Fibroblast of skin of right biceps (primary cell): ENCODE data around the gene MAST2.

Experiments used
- DNase-seq: peaks from one replicate; pipeline ENCODE4 v3.0.0-alpha.2; 2013

The MAST2 gene

DNA sequence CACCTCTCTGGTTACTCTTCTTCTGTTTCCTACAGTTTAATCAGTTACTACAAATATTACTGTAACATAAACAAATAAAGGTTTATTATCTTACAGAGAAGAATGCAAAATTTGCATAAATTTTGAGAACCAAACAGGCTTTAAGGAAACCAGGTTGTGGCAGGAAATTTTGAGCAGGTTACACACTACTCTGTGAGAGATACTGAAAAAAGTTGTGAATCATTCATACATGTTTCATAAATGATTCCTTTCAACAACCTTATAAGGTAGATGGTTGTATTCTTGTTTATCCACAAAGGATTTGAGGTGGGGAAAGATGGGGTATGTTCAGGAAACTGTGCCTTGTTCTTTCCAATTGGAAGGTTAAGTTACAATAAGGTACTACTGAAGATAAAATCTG, 58.6 kb downstream of the MAST2 start:
- no peak for DNase-seq

DNA sequence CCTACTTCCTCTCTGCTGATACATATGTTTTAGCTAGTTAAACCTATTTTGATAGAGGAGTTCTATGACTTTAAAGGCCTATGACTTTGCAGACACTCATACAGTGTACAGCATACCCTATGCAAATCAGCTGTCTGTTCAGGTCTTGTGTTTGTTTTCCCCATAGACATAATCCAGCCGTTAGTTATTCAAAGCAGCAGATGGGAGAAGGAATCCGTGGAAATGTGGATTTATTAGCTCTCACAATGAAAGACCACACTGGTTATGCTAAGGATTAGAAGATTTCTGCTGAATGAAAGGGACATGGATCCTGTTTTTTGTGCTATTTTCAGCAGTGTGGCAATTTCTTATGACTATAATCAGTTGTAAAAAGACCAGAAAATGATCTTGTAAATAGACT, 59.8 kb downstream of the MAST2 start:
- DNase-seq: no peak

- DNase-seq: no peak
Measured at GRCh38 chr1:45864167-45865106, 61.0 kb downstream of the MAST2 start.

GRCh38 chr1:45867697-45868348, 64.4 kb downstream of the MAST2 start:
- DNase-seq: no peak

- DNase-seq: no peak
Measured at GRCh38 chr1:45868861-45869260, 65.4 kb downstream of the MAST2 start.

GRCh38 chr1:45870500-45870899, 67.1 kb downstream of the MAST2 start:
- no peak for DNase-seq

GRCh38 chr1:45872173-45872801, 68.9 kb downstream of the MAST2 start:
- DNase-seq: peak; percentile 80

GRCh38 chr1:45876000-45876617, 72.7 kb downstream of the MAST2 start:
- peak; percentile 20 for DNase-seq

DNA sequence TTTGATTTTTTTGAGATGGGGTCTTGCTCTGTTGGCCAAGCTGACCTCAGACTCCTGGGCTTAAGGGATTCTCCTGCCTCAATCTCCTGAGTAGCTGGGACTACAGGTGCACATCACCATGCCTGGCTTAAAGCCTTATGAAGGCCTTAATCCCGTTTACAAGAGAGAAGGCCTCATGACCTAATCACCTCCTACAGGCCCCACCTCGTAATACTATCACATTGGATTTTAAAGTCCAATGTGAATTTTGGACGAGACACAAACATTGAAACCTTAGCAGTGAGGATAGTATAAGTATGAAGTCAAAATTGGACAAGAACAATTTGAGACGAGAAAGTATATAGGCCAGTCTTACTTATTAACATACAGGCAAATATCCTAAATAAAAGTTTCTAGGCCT, 73.9 kb downstream of the MAST2 start:
- DNase-seq: no peak

GRCh38 chr1:45879885-45880598, 76.6 kb downstream of the MAST2 start:
- no peak for DNase-seq

DNA sequence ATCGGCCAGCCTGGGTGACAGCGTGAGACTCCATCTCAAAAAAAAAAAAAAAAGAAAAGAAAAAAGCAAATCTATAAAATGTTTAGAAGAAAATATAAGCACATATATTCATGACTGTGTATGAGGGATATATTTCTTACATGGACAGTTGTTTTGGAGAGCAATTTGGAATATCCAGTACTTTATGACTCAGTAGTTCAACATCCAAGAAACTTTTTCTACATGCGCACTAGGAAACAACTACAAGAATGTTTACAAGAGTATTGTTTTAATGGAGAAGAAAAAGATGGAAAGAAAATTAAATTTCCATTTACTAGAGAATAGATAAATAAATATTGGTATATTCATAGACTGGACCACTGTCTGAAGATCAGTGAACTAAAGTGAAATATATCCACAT, 77.5 kb downstream of the MAST2 start:
- peak; percentile 11 for DNase-seq

- DNase-seq: peak; percentile 64
Measured at GRCh38 chr1:45883658-45884057, 80.2 kb downstream of the MAST2 start.

DNA sequence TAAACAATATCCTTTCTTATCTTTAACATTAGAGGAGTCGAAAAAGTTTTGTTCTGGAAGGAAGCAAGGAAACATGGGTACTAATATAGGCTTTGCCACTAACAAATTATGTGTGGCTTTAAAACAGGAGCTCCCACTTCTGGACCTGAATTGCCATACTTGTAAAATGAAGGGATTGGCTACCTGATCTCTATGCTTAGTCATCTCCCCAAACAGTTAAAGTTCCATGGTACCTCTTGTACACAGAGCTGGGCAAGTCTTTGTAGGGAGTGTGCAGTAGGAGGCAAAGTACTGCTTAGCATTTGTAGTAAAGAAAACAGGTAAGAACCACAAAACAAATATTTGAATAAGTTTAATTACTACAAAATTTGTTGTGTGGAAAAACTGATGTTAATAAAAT, 81.3 kb downstream of the MAST2 start:
- DNase-seq: no peak

DNA sequence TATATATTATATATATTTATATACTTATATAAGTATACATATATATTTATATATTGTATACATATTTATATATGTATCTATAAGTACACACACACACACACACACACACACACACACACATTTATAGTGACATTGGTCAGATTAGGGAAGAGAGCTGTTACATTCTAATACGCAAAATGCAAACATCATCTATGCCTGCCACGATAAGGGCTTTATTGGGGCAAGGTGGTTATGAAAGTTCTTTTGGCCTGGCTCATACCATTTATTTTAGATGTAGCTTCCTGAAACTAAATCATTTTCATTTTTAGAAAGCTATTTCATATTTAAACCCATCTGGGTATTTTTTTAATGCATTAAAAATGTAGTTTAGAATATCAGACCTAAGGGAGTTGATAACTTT, 82.8 kb downstream of the MAST2 start:
- no peak for DNase-seq

GRCh38 chr1:45887156-45887842, 83.9 kb downstream of the MAST2 start:
- no peak for DNase-seq

DNA sequence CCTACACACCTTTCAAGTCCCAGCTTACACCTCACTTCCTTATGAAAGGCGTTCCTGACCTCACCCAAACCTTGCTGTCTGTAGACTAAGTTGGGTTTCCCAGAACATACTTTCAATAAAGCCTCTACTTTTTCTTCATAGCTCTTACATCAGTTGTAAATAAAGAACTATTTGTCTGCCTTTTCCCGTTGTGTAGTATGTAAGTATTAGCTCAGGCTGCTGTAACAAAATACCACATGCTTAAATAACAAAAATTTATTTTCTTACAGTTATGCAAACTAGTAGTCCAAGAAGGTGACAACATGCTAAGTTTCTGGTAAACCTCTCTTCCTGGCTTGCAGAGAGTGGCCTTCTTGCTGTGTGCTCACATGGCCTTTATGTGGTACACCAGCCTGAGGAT, 86.7 kb downstream of the MAST2 start:
- no peak for DNase-seq

- no peak for DNase-seq
Measured at GRCh38 chr1:45891087-45891486, 87.7 kb downstream of the MAST2 start.

DNA sequence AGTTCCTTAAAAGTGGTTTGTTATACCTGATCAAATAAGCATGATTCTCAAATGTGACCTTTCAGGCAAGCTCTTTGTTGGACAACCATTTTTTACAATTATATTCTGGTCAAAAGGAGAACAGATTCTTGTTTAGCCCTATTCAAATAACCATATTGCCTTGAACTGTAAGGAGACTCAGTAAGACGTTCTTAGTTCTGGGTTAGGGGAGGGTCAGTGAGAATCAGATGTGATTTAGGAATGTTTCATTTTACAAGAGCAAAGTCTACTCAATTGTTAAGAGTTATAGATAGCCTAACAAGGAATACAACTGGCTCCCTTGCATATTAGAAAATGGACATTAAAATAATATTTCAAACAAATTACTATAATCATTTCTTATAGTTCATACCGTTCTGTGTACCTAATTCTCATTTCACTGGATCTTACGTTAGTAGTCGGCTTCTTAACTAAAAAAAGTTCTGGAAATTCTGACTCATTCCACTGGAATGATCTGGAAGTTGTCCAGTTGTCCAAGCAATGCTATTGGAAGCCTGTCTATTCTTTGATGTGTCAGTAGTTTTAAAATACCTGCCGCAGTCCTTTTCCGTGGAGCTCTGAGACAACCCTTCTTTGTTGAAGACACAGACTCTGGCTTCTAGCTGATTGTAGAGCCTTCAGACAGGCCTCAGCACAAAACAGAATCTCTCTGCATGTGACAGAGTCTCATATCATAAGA, 88.8 kb downstream of the MAST2 start:
- DNase-seq: peak; percentile 89

GRCh38 chr1:45894331-45894730, 90.9 kb downstream of the MAST2 start:
- no peak for DNase-seq

DNA sequence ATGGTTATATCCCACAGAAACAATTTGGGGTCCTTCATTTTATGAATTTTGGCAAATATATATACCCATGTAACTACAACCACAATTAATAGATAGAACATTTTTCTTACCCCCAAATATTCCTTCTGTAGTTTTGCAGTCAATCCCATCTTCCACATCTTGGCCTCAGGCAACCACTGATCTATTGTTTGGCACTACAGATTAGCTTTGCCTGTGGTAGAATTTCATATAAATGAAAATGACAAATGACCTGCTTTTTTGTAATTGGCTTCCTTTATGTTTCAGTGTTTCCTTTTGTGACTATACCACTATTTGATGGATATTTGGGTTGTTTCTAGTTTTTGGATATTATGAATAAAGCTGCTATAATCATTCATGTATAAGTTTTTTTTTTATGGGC, 91.5 kb downstream of the MAST2 start:
- no peak for DNase-seq

DNA sequence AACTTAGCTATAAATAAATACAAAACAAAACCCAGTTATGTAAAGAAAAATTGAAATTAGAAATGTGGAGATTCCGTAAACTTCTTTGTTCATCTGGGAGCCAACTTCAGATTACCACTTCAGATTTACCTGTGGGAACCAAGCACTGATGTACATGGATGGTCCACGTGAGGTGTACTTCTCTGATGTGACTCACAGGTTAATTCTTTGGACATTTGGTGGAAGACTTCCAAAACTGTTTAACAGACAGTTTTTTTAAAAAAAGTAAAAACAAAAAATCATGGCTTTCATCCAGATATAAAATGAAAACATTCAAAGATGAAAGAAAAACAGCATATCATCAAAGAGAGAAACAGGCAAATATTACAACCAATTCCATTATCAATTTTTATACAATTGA, 92.0 kb downstream of the MAST2 start:
- DNase-seq: no peak
